Activated gamma-delta T cell treated with anti-CD3 and anti-CD28 coated beads, Interleukin-2, amount 50 U/mL, for 16 hours (primary cell): Measurements from ENCODE around the gene GRK1.
"Not testable (repeated sequence)": the region's sequence is repeated elsewhere in the genome, so short reads cannot be mapped to it uniquely, and the experiment has no call there.

ENCODE experiments used
- DNase-seq: peaks from one replicate; pipeline ENCODE4 v3.0.0-alpha.2; 2020; ENCODE audit warnings: low read depth

The GRK1 gene

GRCh38 chr13:113743366-113744195 lies 76.6 kb downstream of the GRK1 start:
- DNase-seq = no peak

- no peak for DNase-seq
Measured at GRCh38 chr13:113744197-113745000, 77.4 kb downstream of the GRK1 start.

- DNase-seq = no peak
Measured at GRCh38 chr13:113745059-113745458, 78.0 kb downstream of the GRK1 start.

GRCh38 chr13:113745500-113746142 lies 78.6 kb downstream of the GRK1 start:
- DNase-seq = not testable (repeated sequence)

GRCh38 chr13:113746143-113746525 lies 79.1 kb downstream of the GRK1 start:
- DNase-seq = no peak

GRCh38 chr13:113746671-113747070 lies 79.7 kb downstream of the GRK1 start:
- no peak for DNase-seq

GRCh38 chr13:113747291-113747833 lies 80.3 kb downstream of the GRK1 start:
- no peak for DNase-seq

GRCh38 chr13:113748101-113748861 lies 81.3 kb downstream of the GRK1 start:
- no peak for DNase-seq

GRCh38 chr13:113748862-113749451 lies 81.9 kb downstream of the GRK1 start:
- DNase-seq = no peak

- no peak for DNase-seq
Measured at GRCh38 chr13:113749507-113749906, 82.5 kb downstream of the GRK1 start.

GRCh38 chr13:113749967-113750366 lies 82.9 kb downstream of the GRK1 start:
- no peak for DNase-seq

- DNase-seq = no peak
Measured at GRCh38 chr13:113750554-113751399, 83.8 kb downstream of the GRK1 start.

GRCh38 chr13:113751491-113751890 lies 84.5 kb downstream of the GRK1 start:
- DNase-seq = no peak

GRCh38 chr13:113752211-113752986 lies 85.4 kb downstream of the GRK1 start:
- not testable (repeated sequence) for DNase-seq

- DNase-seq = no peak
Measured at GRCh38 chr13:113753171-113753570, 86.2 kb downstream of the GRK1 start.

- DNase-seq = no peak
Measured at GRCh38 chr13:113754242-113754641, 87.2 kb downstream of the GRK1 start.

- DNase-seq = no peak
Measured at GRCh38 chr13:113754691-113755090, 87.7 kb downstream of the GRK1 start.

GRCh38 chr13:113756441-113757097 lies 89.5 kb downstream of the GRK1 start:
- DNase-seq = no peak
